GM12878 (cell line): ENCODE data around the gene SLC37A1.

Experiments used
- CEBPB ChIP-seq, 2 experiments: fragments of 150-350 bp in 1 of 2; IDR thresholded peaks; 2 replicates each; pipeline ENCODE4 v1.6.1; 2012 to 2014; ENCODE audit warnings: low read depth in 2 of 2, low read length in 2 of 2, borderline replicate concordance in 1 of 2, inconsistent platforms in 1 of 2
- EP300 ChIP-seq, 2 experiments: fragments of 150-350 bp in 1 of 2; IDR thresholded peaks; 2 replicates each; pipeline ENCODE4 v1.6.1; 2011 to 2012; ENCODE audit warnings: low read depth in 2 of 2, low read length in 2 of 2, borderline replicate concordance in 1 of 2, improper control_type of control experiment in 1 of 2, inconsistent platforms in 1 of 2; ENCODE audit not compliant: control insufficient read depth in 1 of 2
- GATAD2B ChIP-seq: fragments of 450-650 bp; conservative IDR thresholded peaks from 2 replicates; pipeline ENCODE4 v1.6.1; 2017; ENCODE audit warnings: low read depth, mild to moderate bottlenecking, moderate library complexity
- POLR2A ChIP-seq: IDR thresholded peaks from 2 replicates; pipeline ENCODE4 v1.6.1; 2011; ENCODE audit warnings: low read depth, mild to moderate bottlenecking, low read length
- SP1 ChIP-seq: IDR thresholded peaks from one replicate; pipeline ENCODE4 v1.6.1; 2011; ENCODE audit warnings: low read depth, low read length
- SREBF1 ChIP-seq: IDR thresholded peaks from 2 replicates; pipeline ENCODE4 v1.6.1; 2012; ENCODE audit warnings: mild to moderate bottlenecking, low read length
- TF ChIP-seq, protein P1 (sequence below), 3 experiments: IDR thresholded peaks in 2 of 3; conservative IDR thresholded peaks in 1 of 3; 2 replicates each; pipeline ENCODE4 v1.5.1; 2011; ENCODE audit warnings: low read depth in 3 of 3, low read length in 3 of 3, mild to moderate bottlenecking in 3 of 3, control low read depth in 2 of 3, moderate library complexity in 2 of 3, inconsistent platforms in 1 of 3, mixed read lengths in 1 of 3; ENCODE audit not compliant: control insufficient read depth in 2 of 3, insufficient read depth in 1 of 3; ENCODE audit errors: extremely low read depth in 1 of 3

DNA sequence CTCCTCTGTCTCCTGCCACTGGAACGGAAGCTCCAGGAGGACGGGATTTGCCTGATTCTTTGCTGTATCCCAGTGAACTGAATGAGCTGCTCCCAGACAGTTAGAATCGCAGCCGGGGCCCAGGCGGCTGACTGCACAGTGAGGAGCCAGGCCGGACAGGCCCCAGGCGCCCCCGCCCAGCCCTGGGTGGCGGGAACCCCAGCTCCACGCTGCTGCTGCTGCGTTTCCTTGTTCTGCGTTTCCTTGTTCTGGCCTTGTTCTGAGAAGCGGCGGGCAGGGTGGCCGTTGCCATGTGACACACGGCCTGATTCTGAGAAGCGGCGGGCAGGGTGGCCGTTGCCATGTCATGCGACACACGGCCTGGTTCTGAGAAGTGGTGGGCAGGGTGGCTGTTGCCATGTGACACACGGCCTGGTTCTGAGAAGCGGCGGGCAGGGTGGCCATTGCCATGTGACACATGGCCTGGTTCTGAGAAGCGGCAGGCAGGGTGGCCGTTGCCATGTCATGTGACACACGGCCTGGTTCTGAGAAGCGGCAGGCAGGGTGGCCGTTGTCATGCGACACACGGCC lies 56.2 kb downstream of the SLC37A1 start:
- TF ChIP-seq SP1 (no peak), EP300 (IDR thresholded peaks at IDR 0.05; ENCODE audit: borderline replicate concordance in 1 of 2, control insufficient read depth in 1 of 2, low read depth in 2 of 2, low read length in 2 of 2) (no peak), POLR2A (0 out of 2 replicates have a peak, but pooled peaks have one; percentile 13), GATAD2B (no peak), SREBF1 (no peak), CEBPB (IDR thresholded peaks at IDR 0.05; ENCODE audit: borderline replicate concordance in 1 of 2, low read depth in 2 of 2, low read length in 2 of 2) (no peak)
- TF ChIP-seq, protein P1, sequence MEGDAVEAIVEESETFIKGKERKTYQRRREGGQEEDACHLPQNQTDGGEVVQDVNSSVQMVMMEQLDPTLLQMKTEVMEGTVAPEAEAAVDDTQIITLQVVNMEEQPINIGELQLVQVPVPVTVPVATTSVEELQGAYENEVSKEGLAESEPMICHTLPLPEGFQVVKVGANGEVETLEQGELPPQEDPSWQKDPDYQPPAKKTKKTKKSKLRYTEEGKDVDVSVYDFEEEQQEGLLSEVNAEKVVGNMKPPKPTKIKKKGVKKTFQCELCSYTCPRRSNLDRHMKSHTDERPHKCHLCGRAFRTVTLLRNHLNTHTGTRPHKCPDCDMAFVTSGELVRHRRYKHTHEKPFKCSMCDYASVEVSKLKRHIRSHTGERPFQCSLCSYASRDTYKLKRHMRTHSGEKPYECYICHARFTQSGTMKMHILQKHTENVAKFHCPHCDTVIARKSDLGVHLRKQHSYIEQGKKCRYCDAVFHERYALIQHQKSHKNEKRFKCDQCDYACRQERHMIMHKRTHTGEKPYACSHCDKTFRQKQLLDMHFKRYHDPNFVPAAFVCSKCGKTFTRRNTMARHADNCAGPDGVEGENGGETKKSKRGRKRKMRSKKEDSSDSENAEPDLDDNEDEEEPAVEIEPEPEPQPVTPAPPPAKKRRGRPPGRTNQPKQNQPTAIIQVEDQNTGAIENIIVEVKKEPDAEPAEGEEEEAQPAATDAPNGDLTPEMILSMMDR (IDR thresholded peaks at IDR 0.05 in 2 of 3, conservative IDR thresholded peaks at IDR 0.05 in 1 of 3; ENCODE audit: control insufficient read depth in 2 of 3, extremely low read depth in 1 of 3, insufficient read depth in 1 of 3, low read depth in 3 of 3, low read length in 3 of 3) = no peak
